ENCODE results near the gene ST3GAL2. TPM values are rescaled to one million over a fixed set of nuclear protein-coding genes. Genes with fewer than 3 reads are reported as not detected.
A peak's percentile ranks its signal among the peaks of the same experiment; 100 is the strongest.

ST3GAL2 gene
- total and polyA plus RNA-seq, 4 donors, result 8.4 to 37.0 (median 30.5) TPM

DNA sequence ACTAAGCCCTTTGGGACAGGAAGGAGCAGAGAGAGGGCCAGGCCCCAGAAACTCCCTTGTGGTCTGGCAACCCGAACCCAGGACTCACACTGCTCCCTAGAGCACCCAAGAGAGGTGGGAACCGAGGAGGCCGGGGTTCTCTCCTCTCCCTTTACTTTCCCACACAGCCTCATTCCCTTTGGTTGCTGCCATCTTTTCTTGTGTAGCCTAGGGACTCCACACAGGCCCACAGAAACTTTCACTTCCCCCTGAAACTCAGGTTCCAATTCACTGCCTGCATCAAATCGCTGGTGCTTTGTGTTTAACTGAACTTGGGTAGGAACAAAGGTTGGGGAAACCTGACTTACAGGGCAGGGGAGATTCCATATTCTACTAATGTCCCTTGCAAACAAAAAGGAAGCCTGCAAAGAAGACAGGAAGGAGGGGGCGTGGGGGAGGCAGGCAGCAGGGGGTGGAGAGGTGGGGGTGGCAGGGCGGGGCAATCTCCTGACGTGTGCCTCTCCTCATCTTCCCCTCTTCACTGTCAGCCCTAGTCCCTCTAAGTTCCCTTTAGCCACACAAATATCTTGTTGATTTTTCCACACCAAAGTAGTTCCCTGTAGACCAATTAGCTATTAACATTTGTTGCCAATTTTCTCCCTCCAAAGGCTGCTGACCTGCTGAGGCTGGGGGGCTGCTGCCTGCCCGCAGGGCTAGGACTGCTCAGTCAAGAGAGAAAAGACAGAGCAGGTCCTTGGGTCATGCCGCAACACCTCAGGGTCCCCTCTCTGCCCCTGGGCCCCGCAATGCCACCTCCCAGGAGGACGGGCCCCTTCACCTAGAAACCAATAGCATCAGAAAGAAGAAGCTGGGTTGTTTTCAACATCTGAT is 8.0 kb downstream of the ST3GAL2 start:
- H3K27ac ChIP-seq (ENCODE audit: low read depth in 1 of 2, low read length in 1 of 2), result peak overlapping the region; percentile 36 to 88
- DNase-seq (peak; percentile 37 to 61 (median 54)), ATAC-seq (ENCODE audit: insufficient read depth, low FRiP score) (no peak)
- WGBS, 2 donors, result 29 to 45% methylated on average over 8 to 11 of the region's 11 CpGs
- TF ChIP-seq, protein P1, sequence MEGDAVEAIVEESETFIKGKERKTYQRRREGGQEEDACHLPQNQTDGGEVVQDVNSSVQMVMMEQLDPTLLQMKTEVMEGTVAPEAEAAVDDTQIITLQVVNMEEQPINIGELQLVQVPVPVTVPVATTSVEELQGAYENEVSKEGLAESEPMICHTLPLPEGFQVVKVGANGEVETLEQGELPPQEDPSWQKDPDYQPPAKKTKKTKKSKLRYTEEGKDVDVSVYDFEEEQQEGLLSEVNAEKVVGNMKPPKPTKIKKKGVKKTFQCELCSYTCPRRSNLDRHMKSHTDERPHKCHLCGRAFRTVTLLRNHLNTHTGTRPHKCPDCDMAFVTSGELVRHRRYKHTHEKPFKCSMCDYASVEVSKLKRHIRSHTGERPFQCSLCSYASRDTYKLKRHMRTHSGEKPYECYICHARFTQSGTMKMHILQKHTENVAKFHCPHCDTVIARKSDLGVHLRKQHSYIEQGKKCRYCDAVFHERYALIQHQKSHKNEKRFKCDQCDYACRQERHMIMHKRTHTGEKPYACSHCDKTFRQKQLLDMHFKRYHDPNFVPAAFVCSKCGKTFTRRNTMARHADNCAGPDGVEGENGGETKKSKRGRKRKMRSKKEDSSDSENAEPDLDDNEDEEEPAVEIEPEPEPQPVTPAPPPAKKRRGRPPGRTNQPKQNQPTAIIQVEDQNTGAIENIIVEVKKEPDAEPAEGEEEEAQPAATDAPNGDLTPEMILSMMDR (IDR thresholded peaks at IDR 0.05; ENCODE audit: control extremely low read depth, extremely low read depth), result no peak
- no peaks in the 10 kb centered on the region for H3K27me3 ChIP-seq (ENCODE audit: control insufficient read depth in 3 of 3, insufficient read depth in 3 of 3, low read length in 2 of 3)
- peaks cover 44 to 76% (median 51%) of the 10 kb centered on the region in 5 donors for H3K4me1 ChIP-seq (ENCODE audit: control insufficient read depth in 5 of 5, insufficient read depth in 5 of 5, low read length in 5 of 5)
- no peaks in the 10 kb centered on the region for H3K9me3 ChIP-seq (ENCODE audit: control insufficient read depth in 4 of 4, insufficient read depth in 3 of 4, low read length in 3 of 4)
- no peak overlapping the region for H3K4me3 ChIP-seq
- peaks cover 0 to 13% (median 6%) of the 10 kb centered on the region in 4 donors for H3K36me3 ChIP-seq (ENCODE audit: control insufficient read depth in 4 of 4, insufficient read depth in 4 of 4, low read length in 4 of 4)
- H3K9ac ChIP-seq (ENCODE audit: insufficient read depth in 1 of 2, low read length in 2 of 2), result peak overlapping the region in 1 of 2 donors; percentile 3

DNA sequence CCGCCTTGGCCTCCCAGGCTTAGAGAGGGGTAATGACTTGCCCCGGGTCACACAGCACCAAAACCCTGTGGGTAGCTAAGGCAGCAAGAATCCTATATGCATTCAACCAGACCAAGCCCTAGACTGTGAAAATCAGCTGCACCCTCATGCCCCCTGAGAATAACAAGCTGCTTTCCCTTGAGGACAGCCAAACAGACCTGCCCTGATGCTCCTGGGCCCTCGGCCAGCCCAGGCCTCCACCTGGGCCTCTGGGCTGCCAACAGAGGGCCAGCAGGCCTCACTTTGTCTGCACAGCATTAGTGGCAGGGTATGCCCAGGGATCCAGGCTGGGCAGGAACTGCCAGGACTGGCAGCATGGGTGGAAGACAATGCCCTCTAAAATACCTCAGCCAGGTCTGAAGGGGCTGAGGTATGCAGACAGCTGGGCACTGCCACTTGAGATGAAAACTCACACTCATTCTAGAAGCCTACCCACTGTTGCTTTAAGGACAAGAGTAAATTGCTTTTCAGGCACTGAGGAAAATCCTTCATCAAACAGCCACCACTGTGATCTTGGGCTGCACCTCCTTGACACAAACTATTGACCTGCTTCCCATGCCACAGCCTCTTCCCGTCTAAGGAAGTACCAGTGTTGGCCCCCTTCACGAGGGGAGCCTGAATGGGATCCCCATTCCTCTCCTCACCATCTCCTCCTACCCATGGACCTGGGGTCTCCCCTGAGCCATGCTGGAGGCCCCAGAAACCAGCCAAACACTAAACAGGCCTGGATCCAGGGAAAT is 8.8 kb downstream of the ST3GAL2 start:
- TF ChIP-seq, protein P1 (IDR thresholded peaks at IDR 0.05; ENCODE audit: control extremely low read depth, extremely low read depth), result no peak
- peak overlapping the region in 1 of 2 donors; percentile 3 for H3K9ac ChIP-seq (ENCODE audit: insufficient read depth in 1 of 2, low read length in 2 of 2)
- WGBS, 2 donors, result 61 to 67% methylated on average over 5 of the region's 5 CpGs
- H3K9me3 ChIP-seq (ENCODE audit: control insufficient read depth in 4 of 4, insufficient read depth in 3 of 4, low read length in 3 of 4), result no peaks in the 10 kb centered on the region
- DNase-seq, result peak in 2 of 3 donors; percentile 38 to 65
- ATAC-seq (ENCODE audit: insufficient read depth, low FRiP score), result no peak
- peaks cover 0 to 13% (median 5%) of the 10 kb centered on the region in 4 donors for H3K36me3 ChIP-seq (ENCODE audit: control insufficient read depth in 4 of 4, insufficient read depth in 4 of 4, low read length in 4 of 4)
- H3K27ac ChIP-seq (ENCODE audit: low read depth in 1 of 2, low read length in 1 of 2), result peak overlapping the region; percentile 36 to 88
- peaks cover 44 to 76% (median 51%) of the 10 kb centered on the region in 5 donors for H3K4me1 ChIP-seq (ENCODE audit: control insufficient read depth in 5 of 5, insufficient read depth in 5 of 5, low read length in 5 of 5)
- H3K27me3 ChIP-seq (ENCODE audit: control insufficient read depth in 3 of 3, insufficient read depth in 3 of 3, low read length in 2 of 3), result no peaks in the 10 kb centered on the region
- H3K4me3 ChIP-seq, result no peak overlapping the region

DNA sequence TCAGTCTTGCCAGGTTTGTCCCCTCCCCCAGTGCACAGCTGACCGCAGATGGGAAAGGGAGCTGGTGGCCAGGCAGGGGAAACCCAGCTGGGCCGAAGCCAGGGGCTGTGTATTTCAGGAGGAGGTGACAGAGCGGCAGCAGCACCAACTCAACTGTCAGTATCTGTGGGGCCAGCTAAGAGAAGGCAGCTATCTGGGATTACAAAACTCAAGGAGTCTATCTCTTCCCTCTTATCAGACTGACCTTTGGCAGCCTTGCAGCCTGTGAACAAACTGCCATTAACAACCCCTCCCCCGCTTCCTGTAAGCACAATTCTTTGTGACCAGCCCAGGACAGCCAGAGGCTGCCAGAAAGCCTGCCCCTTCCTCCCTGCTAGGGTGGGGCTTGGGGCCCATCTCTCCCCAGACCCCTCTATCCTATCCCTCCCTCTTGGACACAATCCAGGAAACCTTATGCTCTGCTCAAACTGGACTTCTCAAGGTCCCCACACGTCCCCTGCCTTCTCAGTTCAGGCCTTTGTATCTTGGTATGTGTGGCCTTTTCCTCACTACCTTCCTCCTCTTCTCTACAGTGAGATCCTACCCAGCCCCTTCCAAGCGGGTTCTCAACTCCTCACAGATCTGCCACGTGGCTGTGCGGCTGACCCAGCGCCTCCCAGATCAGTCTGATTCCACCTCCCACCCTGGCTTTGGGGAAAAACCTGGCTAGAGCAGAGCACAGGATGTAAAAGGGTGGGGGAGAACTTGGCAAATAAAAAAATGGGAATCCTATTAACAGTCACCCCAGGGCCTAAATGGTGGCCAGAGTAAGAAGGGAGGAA is 10.5 kb downstream of the ST3GAL2 start:
- Histone ChIP-seq H3K27me3 (ENCODE audit: control insufficient read depth in 3 of 3, insufficient read depth in 3 of 3, low read length in 2 of 3) (no peaks in the 10 kb centered on the region), H3K4me1 (ENCODE audit: control insufficient read depth in 5 of 5, insufficient read depth in 5 of 5, low read length in 5 of 5) (peaks cover 36 to 59% (median 40%) of the 10 kb centered on the region in 5 donors), H3K9me3 (ENCODE audit: control insufficient read depth in 4 of 4, insufficient read depth in 3 of 4, low read length in 3 of 4) (no peaks in the 10 kb centered on the region), H3K4me3 (no peak overlapping the region), H3K36me3 (ENCODE audit: control insufficient read depth in 4 of 4, insufficient read depth in 4 of 4, low read length in 4 of 4) (peaks cover 0 to 5% (median 3%) of the 10 kb centered on the region in 4 donors), H3K27ac (ENCODE audit: low read depth in 1 of 2, low read length in 1 of 2) (peak overlapping the region; percentile 76 to 96), H3K9ac (ENCODE audit: insufficient read depth in 1 of 2, low read length in 2 of 2) (peak overlapping the region in 1 of 2 donors; percentile 37)
- TF ChIP-seq, protein P1 (IDR thresholded peaks at IDR 0.05; ENCODE audit: control extremely low read depth, extremely low read depth), result no peak
- ATAC-seq (ENCODE audit: insufficient read depth, low FRiP score), result peak; percentile 87
- DNase-seq, result peak; percentile 97 to 99 (median 99)
- 8 to 10% methylated on average over 9 of the region's 9 CpGs for WGBS, 2 donors

Measured in lung (tissue), 12 donors.